GM23338 (cell line): ENCODE data around the gene RPL14. TPM values are rescaled to one million over a fixed set of nuclear protein-coding genes. Genes with fewer than 3 reads are reported as not detected.

Experiments used
- ATAC-seq: fragments of 200-7000 bp; cut with Tn5 transposase; 3 replicates; pipeline ENCODE4 v1.9.1; 2020
- DNase-seq: peaks from one replicate; pipeline ENCODE4 v3.0.0-alpha.2; 2015; ENCODE audit warnings: low spot score
- H2AFZ ChIP-seq: fragments of 200-600 bp; sonication (generic); 2 replicates; pipeline ENCODE4 v1.8.0; 2016; ENCODE audit warnings: antibody characterized with exemption, mild to moderate bottlenecking, moderate library complexity
- H3F3A ChIP-seq: fragments of 200-600 bp; sonication (generic); replicated peaks from 2 replicates; pipeline ENCODE4 v1.8.0; 2017; ENCODE audit warnings: antibody characterized with exemption, mixed run types, low read depth
- H3K27ac ChIP-seq: fragments of 200-600 bp; sonication (generic); 2 replicates; pipeline ENCODE4 v1.6.1; 2016; ENCODE audit warnings: low read depth
- H3K27me3 ChIP-seq: fragments of 200-600 bp; sonication (generic); 2 replicates; pipeline ENCODE4 v1.8.0; 2016; ENCODE audit warnings: mild to moderate bottlenecking, mixed run types, moderate library complexity; ENCODE audit not compliant: insufficient read depth
- H3K36me3 ChIP-seq: fragments of 200-600 bp; sonication (generic); 2 replicates; pipeline ENCODE4 v1.8.0; 2016; ENCODE audit warnings: mild to moderate bottlenecking; ENCODE audit not compliant: insufficient read depth
- H3K4me1 ChIP-seq: fragments of 200-600 bp; sonication (generic); 2 replicates; pipeline ENCODE4 v1.8.0; 2016; ENCODE audit warnings: mild to moderate bottlenecking, moderate library complexity; ENCODE audit not compliant: insufficient read depth
- H3K4me2 ChIP-seq: fragments of 200-600 bp; sonication (generic); 2 replicates; pipeline ENCODE4 v1.7.1; 2017; ENCODE audit warnings: mixed run types
- H3K4me3 ChIP-seq: fragments of 200-600 bp; sonication (generic); 2 replicates; pipeline ENCODE4 v1.6.1; 2016; ENCODE audit warnings: mixed run types
- H3K79me2 ChIP-seq: fragments of 200-600 bp; sonication (generic); replicated peaks from 2 replicates; pipeline ENCODE4 v1.8.0; 2017; ENCODE audit warnings: mild to moderate bottlenecking; ENCODE audit not compliant: insufficient read depth
- H3K9me2 ChIP-seq: fragments of 200-600 bp; sonication (generic); 2 replicates; pipeline ENCODE4 v1.8.0; 2017; ENCODE audit not compliant: insufficient read depth
- H4K20me1 ChIP-seq: fragments of 200-600 bp; sonication (generic); replicated peaks from 2 replicates; pipeline ENCODE4 v1.8.0; 2017; ENCODE audit warnings: mild to moderate bottlenecking; ENCODE audit not compliant: insufficient read depth
- H3K27ac Mint-ChIP-seq: 2 replicates; pipeline ENCODE4 v1.8.0; 2020; ENCODE audit warnings: inconsistent platforms, mild to moderate bottlenecking, moderate library complexity, mixed read lengths
- H3K27me3 Mint-ChIP-seq: 3 replicates; pipeline ENCODE4 v1.8.0; 2022; ENCODE audit warnings: low read depth, mild to moderate bottlenecking, moderate library complexity, mixed read lengths, inconsistent platforms; ENCODE audit not compliant: insufficient read depth, poor library complexity
- H3K36me3 Mint-ChIP-seq: 3 replicates; pipeline ENCODE4 v1.8.0; 2021; ENCODE audit warnings: low read depth, mild to moderate bottlenecking, inconsistent platforms, moderate library complexity, mixed read lengths
- H3K4me1 Mint-ChIP-seq: 3 replicates; pipeline ENCODE4 v1.8.0; 2020; ENCODE audit warnings: mild to moderate bottlenecking, inconsistent platforms, mixed read lengths
- H3K4me3 Mint-ChIP-seq: 3 replicates; pipeline ENCODE4 v1.8.0; 2021; ENCODE audit warnings: moderate library complexity, mild to moderate bottlenecking, inconsistent platforms, mixed read lengths
- H3K9me3 Mint-ChIP-seq: 3 replicates; pipeline ENCODE4 v1.8.0; 2020; ENCODE audit warnings: moderate library complexity, mild to moderate bottlenecking, inconsistent platforms, mixed read lengths
- CREB1 ChIP-seq: fragments of 250-450 bp; sonication (Bioruptor Pico); IDR thresholded peaks from 2 replicates; pipeline ENCODE4 v1.5.0; 2020; ENCODE audit warnings: low read depth, mild to moderate bottlenecking, moderate library complexity
- EZH2 ChIP-seq: fragments of 200-600 bp; sonication (generic); IDR thresholded peaks from one replicate; pipeline ENCODE4 v1.8.0; 2017; ENCODE audit warnings: antibody characterized with exemption, mild to moderate bottlenecking, low read depth; ENCODE audit not compliant: unreplicated experiment
- EZH2phosphoT487 ChIP-seq: fragments of 200-600 bp; sonication (generic); IDR thresholded peaks from one replicate; pipeline ENCODE4 v1.8.1; 2018; ENCODE audit warnings: antibody characterized with exemption; ENCODE audit not compliant: unreplicated experiment
- JUNB ChIP-seq: IDR thresholded peaks from one replicate; pipeline ENCODE4 v1.6.1; 2016; ENCODE audit warnings: antibody characterized with exemption; ENCODE audit not compliant: unreplicated experiment
- POLR2AphosphoS5 ChIP-seq: IDR thresholded peaks from 2 replicates; pipeline ENCODE4 v1.6.1; 2016; ENCODE audit warnings: antibody characterized with exemption, low read depth
- STAT1 ChIP-seq: IDR thresholded peaks from one replicate; pipeline ENCODE4 v1.6.1; 2016; ENCODE audit warnings: antibody characterized with exemption; ENCODE audit not compliant: unreplicated experiment
- ZNF114 ChIP-seq: fragments of 250-450 bp; sonication (Bioruptor Pico); IDR thresholded peaks from 2 replicates; pipeline ENCODE4 v1.5.0; 2020; ENCODE audit warnings: mild to moderate bottlenecking, moderate library complexity
- ZNF331 ChIP-seq: fragments of 250-450 bp; sonication (Bioruptor Pico); IDR thresholded peaks from 2 replicates; pipeline ENCODE4 v1.5.0; 2020; ENCODE audit warnings: low read depth, mild to moderate bottlenecking, moderate library complexity
- polyA plus RNA-seq: library from polyadenylated mRNA; unstranded; fragments of >200 nt; fragmentation: Nextera tagmentation; extraction: Ambion mirVana; gene quantifications from 2 replicates; pipeline ENCODE4 v1.2.1, GENCODE V29; 2016
- total RNA-seq: library from RNA; depleted of rRNA; stranded (reverse); fragments of >200 nt; shearing (Covaris generic); gene quantifications from 2 replicates; pipeline ENCODE4 v1.2.3, GENCODE V29; 2014
- TF ChIP-seq, protein P1 (sequence below): fragments of 250-450 bp; sonication (Bioruptor Pico); IDR thresholded peaks from 2 replicates; pipeline ENCODE4 v1.5.0; 2020; ENCODE audit warnings: mild to moderate bottlenecking, moderate library complexity
- TF ChIP-seq, protein P2 (sequence below): IDR thresholded peaks from 2 replicates; pipeline ENCODE4 v1.6.1; 2016; ENCODE audit warnings: antibody characterized with exemption

RPL14 gene
- total and polyA plus RNA-seq, 2 experiments from 2014 or later = 596 to 1,748 TPM

DNA sequence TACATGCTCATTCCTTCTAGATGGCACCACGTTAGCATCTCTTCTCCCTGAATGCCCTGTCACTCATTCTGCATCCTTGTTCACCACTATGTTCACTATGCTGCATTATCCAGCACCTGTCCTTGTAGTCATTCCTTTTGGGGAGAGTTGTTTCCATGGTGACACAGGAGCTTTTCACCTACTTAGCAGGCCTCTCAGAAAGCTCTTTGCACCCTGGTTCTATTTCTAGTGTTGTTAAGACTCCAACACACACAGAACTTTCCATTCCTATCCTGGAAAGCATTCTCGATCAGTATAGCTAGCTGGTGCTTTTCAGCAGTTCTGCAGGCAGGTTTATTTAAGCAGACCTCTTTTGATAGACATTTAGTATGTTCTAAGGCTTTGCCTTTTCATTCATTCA is 6.7 kb upstream of the RPL14 start (continued):
- TF ChIP-seq, protein P1, sequence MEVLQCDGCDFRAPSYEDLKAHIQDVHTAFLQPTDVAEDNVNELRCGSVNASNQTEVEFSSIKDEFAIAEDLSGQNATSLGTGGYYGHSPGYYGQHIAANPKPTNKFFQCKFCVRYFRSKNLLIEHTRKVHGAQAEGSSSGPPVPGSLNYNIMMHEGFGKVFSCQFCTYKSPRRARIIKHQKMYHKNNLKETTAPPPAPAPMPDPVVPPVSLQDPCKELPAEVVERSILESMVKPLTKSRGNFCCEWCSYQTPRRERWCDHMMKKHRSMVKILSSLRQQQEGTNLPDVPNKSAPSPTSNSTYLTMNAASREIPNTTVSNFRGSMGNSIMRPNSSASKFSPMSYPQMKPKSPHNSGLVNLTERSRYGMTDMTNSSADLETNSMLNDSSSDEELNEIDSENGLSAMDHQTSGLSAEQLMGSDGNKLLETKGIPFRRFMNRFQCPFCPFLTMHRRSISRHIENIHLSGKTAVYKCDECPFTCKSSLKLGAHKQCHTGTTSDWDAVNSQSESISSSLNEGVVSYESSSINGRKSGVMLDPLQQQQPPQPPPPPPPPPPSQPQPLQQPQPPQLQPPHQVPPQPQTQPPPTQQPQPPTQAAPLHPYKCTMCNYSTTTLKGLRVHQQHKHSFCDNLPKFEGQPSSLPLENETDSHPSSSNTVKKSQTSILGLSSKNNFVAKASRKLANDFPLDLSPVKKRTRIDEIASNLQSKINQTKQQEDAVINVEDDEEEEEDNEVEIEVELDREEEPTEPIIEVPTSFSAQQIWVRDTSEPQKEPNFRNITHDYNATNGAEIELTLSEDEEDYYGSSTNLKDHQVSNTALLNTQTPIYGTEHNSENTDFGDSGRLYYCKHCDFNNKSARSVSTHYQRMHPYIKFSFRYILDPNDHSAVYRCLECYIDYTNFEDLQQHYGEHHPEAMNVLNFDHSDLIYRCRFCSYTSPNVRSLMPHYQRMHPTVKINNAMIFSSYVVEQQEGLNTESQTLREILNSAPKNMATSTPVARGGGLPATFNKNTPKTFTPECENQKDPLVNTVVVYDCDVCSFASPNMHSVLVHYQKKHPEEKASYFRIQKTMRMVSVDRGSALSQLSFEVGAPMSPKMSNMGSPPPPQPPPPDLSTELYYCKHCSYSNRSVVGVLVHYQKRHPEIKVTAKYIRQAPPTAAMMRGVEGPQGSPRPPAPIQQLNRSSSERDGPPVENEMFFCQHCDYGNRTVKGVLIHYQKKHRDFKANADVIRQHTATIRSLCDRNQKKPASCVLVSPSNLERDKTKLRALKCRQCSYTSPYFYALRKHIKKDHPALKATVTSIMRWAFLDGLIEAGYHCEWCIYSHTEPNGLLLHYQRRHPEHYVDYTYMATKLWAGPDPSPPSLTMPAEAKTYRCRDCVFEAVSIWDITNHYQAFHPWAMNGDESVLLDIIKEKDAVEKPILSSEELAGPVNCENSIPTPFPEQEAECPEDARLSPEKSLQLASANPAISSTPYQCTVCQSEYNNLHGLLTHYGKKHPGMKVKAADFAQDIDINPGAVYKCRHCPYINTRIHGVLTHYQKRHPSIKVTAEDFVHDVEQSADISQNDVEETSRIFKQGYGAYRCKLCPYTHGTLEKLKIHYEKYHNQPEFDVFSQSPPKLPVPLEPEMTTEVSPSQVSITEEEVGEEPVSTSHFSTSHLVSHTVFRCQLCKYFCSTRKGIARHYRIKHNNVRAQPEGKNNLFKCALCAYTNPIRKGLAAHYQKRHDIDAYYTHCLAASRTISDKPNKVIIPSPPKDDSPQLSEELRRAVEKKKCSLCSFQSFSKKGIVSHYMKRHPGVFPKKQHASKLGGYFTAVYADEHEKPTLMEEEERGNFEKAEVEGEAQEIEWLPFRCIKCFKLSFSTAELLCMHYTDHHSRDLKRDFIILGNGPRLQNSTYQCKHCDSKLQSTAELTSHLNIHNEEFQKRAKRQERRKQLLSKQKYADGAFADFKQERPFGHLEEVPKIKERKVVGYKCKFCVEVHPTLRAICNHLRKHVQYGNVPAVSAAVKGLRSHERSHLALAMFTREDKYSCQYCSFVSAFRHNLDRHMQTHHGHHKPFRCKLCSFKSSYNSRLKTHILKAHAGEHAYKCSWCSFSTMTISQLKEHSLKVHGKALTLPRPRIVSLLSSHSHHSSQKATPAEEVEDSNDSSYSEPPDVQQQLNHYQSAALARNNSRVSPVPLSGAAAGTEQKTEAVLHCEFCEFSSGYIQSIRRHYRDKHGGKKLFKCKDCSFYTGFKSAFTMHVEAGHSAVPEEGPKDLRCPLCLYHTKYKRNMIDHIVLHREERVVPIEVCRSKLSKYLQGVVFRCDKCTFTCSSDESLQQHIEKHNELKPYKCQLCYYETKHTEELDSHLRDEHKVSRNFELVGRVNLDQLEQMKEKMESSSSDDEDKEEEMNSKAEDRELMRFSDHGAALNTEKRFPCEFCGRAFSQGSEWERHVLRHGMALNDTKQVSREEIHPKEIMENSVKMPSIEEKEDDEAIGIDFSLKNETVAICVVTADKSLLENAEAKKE (CRISPR knock-in tag) = no peak

DNA sequence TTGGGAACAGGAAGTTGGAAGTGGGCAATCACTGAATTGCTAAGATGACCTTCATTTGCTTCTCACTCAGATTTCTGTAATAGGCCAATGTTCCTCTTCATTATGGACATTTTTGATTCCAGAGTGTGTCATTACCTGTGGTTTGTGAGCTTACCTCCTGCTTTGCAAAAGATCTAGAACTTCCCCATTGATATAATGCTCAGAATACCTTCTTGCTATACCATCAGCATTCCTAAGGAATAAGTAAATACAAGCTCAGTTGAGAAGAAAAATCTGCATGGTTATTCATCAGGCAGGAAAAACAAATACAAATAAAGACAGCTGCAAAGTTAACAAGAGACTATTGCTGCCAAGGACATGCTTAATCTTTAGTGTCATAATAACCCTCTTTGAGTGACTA is 5.6 kb upstream of the RPL14 start:
- H3F3A ChIP-seq = no peaks in the 10 kb centered on the region
- no peaks in the 10 kb centered on the region for H4K20me1 ChIP-seq
- H2AFZ ChIP-seq = no peak overlapping the region
- Mint-ChIP-seq H3K9me3 (no peaks in the 10 kb centered on the region), H3K4me3 (peak overlapping the region; percentile 90; the same call in 2 of the 3 replicates), H3K36me3 (no peaks in the 10 kb centered on the region; the same call in 2 of the 3 replicates), H3K4me1 (peaks cover 9% of the 10 kb centered on the region), H3K27ac (no peak overlapping the region; the same call in 1 of the 2 replicates), H3K27me3 (peaks cover 2% of the 10 kb centered on the region)
- no peaks in the 10 kb centered on the region for H3K36me3 ChIP-seq
- H3K9me2 ChIP-seq = no peaks in the 10 kb centered on the region
- no peaks in the 10 kb centered on the region for H3K4me1 ChIP-seq
- H3K4me2 ChIP-seq = no peak overlapping the region
- no peak overlapping the region for H3K27ac ChIP-seq
- no peaks in the 10 kb centered on the region for H3K79me2 ChIP-seq
- H3K27me3 ChIP-seq = no peaks in the 10 kb centered on the region
- no peak overlapping the region for H3K4me3 ChIP-seq
- no peak for ATAC-seq
- DNase-seq = no peak
- TF ChIP-seq JUNB = no peak
- no peak for TF ChIP-seq ZNF114 (CRISPR knock-in tag)
- no peak for TF ChIP-seq POLR2AphosphoS5
- TF ChIP-seq ZNF331 = no peak
- TF ChIP-seq, protein P1 (CRISPR knock-in tag) = no peak
- no peak for TF ChIP-seq STAT1
- TF ChIP-seq, protein P2, sequence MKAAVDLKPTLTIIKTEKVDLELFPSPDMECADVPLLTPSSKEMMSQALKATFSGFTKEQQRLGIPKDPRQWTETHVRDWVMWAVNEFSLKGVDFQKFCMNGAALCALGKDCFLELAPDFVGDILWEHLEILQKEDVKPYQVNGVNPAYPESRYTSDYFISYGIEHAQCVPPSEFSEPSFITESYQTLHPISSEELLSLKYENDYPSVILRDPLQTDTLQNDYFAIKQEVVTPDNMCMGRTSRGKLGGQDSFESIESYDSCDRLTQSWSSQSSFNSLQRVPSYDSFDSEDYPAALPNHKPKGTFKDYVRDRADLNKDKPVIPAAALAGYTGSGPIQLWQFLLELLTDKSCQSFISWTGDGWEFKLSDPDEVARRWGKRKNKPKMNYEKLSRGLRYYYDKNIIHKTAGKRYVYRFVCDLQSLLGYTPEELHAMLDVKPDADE = no peak
- TF ChIP-seq EZH2 = no peak
- TF ChIP-seq CREB1 = no peak
- TF ChIP-seq EZH2phosphoT487 = no peak
